ENCODE results near the gene TBRG4.

TBRG4 gene

GRCh38 chr7:45088821-45089340 lies 22.6 kb downstream of the TBRG4 start, which contains the start of gene NACAD:
TSS of gene NACAD (minus strand) at chr7:45088969. CDS start at chr7:45088894, 75 bp downstream.
- no peak for DNase-seq (ENCODE audit: low read depth)

GRCh38 chr7:45088146-45088701 lies 23.3 kb downstream of the TBRG4 start:
- no peak for DNase-seq (ENCODE audit: low read depth)

- DNase-seq (ENCODE audit: low read depth), result no peak
Observed at GRCh38 chr7:45087301-45088145, 24.0 kb downstream of the TBRG4 start.

GRCh38 chr7:45086331-45087065 lies 25.0 kb downstream of the TBRG4 start:
- no peak for DNase-seq (ENCODE audit: low read depth)

GRCh38 chr7:45085619-45086200 lies 25.8 kb downstream of the TBRG4 start:
- no peak for DNase-seq (ENCODE audit: low read depth)

GRCh38 chr7:45084901-45085618 lies 26.4 kb downstream of the TBRG4 start:
- no peak for DNase-seq (ENCODE audit: low read depth)

- no peak for DNase-seq (ENCODE audit: low read depth)
Observed at GRCh38 chr7:45084336-45084735, 27.2 kb downstream of the TBRG4 start.

- no peak for DNase-seq (ENCODE audit: low read depth)
Observed at GRCh38 chr7:45082831-45083331, 28.6 kb downstream of the TBRG4 start.

GRCh38 chr7:45082031-45082830 lies 29.3 kb downstream of the TBRG4 start:
- no peak for DNase-seq (ENCODE audit: low read depth)

GRCh38 chr7:45081670-45081974 lies 29.9 kb downstream of the TBRG4 start:
- no peak for DNase-seq (ENCODE audit: low read depth)

- DNase-seq (ENCODE audit: low read depth), result no peak
Observed at GRCh38 chr7:45080958-45081669, 30.4 kb downstream of the TBRG4 start.

GRCh38 chr7:45080265-45080957 lies 31.1 kb downstream of the TBRG4 start:
- no peak for DNase-seq (ENCODE audit: low read depth)

- no peak for DNase-seq (ENCODE audit: low read depth)
Observed at GRCh38 chr7:45078125-45078681, 33.3 kb downstream of the TBRG4 start.

GRCh38 chr7:45077579-45077978 lies 33.9 kb downstream of the TBRG4 start:
- no peak for DNase-seq (ENCODE audit: low read depth)

- DNase-seq (ENCODE audit: low read depth), result no peak
Observed at GRCh38 chr7:45076946-45077345, 34.6 kb downstream of the TBRG4 start.

- no peak for DNase-seq (ENCODE audit: low read depth)
Observed at GRCh38 chr7:45075871-45076796, 35.4 kb downstream of the TBRG4 start.

GRCh38 chr7:45075355-45075644 lies 36.2 kb downstream of the TBRG4 start:
- no peak for DNase-seq (ENCODE audit: low read depth)

All from non-pigmented ciliary epithelial cell (primary cell).